ENCODE results near the gene RTL5. TPM values are rescaled to one million over a fixed set of nuclear protein-coding genes. Genes with fewer than 3 reads are reported as not detected.

RTL5 gene
- total RNA-seq, 1 donor from 2014 or later: 3.1 TPM

DNA sequence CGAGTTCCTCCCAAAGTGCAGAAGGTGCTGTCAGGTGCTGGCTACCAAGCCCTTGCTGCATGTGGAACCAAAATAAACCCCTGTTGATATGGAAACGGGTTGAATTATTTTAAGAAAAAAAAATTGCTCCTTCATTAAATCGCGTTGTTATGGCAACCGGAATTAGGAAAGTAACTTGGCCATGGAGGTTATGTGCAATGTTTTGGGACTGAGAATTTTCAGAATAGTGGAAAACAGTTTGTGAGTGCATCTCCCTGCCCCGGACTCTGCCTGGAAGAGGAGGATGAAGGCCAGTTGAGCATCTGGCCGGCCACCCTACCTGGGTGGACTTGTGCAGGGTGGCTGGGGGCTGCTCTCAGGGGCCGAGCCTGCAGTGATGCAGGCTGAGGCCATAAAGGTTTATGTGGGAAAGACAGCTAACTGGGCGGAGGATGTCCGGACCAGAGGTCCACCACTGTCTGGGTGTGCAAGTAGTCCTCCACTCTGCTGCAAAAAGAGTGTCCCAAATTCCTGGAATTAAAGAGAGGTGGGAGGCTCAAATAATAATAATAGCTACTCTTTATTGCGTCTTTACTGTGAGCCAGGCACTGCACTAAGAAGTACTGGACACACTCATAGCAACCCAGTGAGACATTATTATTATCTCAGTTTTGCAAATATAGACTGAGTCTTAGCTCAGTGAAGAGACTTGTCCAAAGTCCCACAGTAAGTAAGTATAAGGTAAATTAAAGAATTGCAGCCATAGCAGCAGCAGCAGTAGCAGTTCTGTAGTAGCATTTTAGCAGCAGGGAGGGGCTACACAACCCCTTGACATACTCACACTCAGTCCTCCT, 20.6 kb downstream of the RTL5 start:
- Histone ChIP-seq H3K27me3 (ENCODE audit: control insufficient read depth in 3 of 3, insufficient read depth in 3 of 3, low read length in 3 of 3) (no peaks in the 10 kb centered on the region), H3K36me3 (ENCODE audit: control insufficient read depth in 3 of 3, insufficient read depth in 3 of 3, low read length in 3 of 3) (no peaks in the 10 kb centered on the region), H3K4me3 (ENCODE audit: low read length in 3 of 3) (no peak overlapping the region), H3K9me3 (ENCODE audit: control insufficient read depth in 3 of 3, low read length in 3 of 3) (no peaks in the 10 kb centered on the region), H3K27ac (ENCODE audit: low read depth, low read length) (no peak overlapping the region), H3K4me1 (ENCODE audit: control insufficient read depth in 3 of 3, insufficient read depth in 3 of 3, low read length in 3 of 3) (peaks cover 0 to 6% (median 2%) of the 10 kb centered on the region in 3 donors), H3K9ac (ENCODE audit: low read depth in 1 of 3, low read length in 3 of 3) (no peak overlapping the region)

DNA sequence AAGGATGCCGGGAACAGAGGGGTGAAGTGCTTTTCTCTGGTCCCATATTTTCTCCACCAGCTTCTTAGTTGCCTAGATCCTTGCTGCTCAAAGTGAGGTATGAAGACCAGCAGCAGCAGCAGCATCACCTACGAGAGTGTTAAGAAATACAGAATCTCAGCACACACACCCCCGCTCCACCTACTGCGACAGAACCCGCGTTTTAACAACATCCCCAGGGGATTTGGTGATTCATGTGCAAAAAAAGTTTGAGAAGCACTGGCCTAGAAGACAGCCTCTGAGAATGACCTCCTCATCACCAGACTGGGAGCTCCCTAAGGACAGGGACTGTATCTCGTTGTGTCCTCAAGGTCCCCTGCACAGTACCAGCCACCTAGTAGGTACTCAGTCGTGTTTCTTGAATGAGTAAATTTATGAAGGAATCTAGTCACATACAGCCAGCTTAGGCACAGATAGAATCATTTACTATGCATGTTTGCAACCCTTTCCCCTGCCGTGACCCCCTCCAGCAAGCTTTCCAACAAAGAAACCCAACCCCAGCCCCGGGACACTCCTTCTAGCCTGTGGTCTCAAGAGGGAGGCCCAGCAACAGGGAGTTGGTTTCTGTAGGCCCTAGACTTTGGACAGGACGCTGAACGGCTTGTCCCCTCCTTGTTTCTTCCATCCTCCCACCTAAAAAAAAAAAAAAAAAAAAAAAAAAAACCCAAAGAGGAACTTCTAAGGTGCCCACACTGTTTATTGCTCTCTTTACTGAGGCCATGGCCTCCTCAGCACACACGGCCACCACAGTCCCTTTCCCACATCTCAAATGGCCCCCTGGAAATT, 21.5 kb downstream of the RTL5 start:
- Histone ChIP-seq H3K27ac (ENCODE audit: low read depth, low read length) (no peak overlapping the region), H3K36me3 (ENCODE audit: control insufficient read depth in 3 of 3, insufficient read depth in 3 of 3, low read length in 3 of 3) (no peaks in the 10 kb centered on the region), H3K9ac (ENCODE audit: low read depth in 1 of 3, low read length in 3 of 3) (no peak overlapping the region), H3K9me3 (ENCODE audit: control insufficient read depth in 3 of 3, low read length in 3 of 3) (no peaks in the 10 kb centered on the region), H3K27me3 (ENCODE audit: control insufficient read depth in 3 of 3, insufficient read depth in 3 of 3, low read length in 3 of 3) (no peaks in the 10 kb centered on the region), H3K4me3 (ENCODE audit: low read length in 3 of 3) (no peak overlapping the region), H3K4me1 (ENCODE audit: control insufficient read depth in 3 of 3, insufficient read depth in 3 of 3, low read length in 3 of 3) (peaks cover 0 to 6% (median 0%) of the 10 kb centered on the region in 3 donors)

DNA sequence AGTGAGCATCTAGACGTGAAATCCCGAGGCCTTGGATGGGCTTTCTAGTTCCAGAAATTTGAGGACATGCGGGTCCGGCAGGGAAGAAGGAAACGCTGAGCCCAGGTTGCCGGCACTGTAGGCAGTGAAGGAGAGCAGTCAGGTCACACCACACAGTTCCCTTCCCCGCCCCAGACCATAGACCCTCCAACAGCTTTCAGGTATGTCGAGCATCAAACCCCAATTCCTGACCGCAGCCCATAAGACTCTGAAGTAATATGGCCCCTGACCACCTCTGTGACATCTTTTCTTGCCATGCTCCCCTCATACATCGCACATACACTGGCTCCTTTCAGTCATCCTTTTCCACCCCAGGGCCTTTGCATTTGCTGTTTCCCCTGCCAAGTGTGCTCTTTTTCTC, 23.0 kb downstream of the RTL5 start:
- no peaks in the 10 kb centered on the region for H3K9me3 ChIP-seq (ENCODE audit: control insufficient read depth in 3 of 3, low read length in 3 of 3)
- no peaks in the 10 kb centered on the region for H3K27me3 ChIP-seq (ENCODE audit: control insufficient read depth in 3 of 3, insufficient read depth in 3 of 3, low read length in 3 of 3)
- H3K27ac ChIP-seq (ENCODE audit: low read depth, low read length): no peak overlapping the region
- no peak overlapping the region for H3K4me3 ChIP-seq (ENCODE audit: low read length in 3 of 3)
- peaks cover 0 to 2% (median 0%) of the 10 kb centered on the region in 3 donors for H3K4me1 ChIP-seq (ENCODE audit: control insufficient read depth in 3 of 3, insufficient read depth in 3 of 3, low read length in 3 of 3)
- H3K36me3 ChIP-seq (ENCODE audit: control insufficient read depth in 3 of 3, insufficient read depth in 3 of 3, low read length in 3 of 3): no peaks in the 10 kb centered on the region
- H3K9ac ChIP-seq (ENCODE audit: low read depth in 1 of 3, low read length in 3 of 3): no peak overlapping the region

DNA sequence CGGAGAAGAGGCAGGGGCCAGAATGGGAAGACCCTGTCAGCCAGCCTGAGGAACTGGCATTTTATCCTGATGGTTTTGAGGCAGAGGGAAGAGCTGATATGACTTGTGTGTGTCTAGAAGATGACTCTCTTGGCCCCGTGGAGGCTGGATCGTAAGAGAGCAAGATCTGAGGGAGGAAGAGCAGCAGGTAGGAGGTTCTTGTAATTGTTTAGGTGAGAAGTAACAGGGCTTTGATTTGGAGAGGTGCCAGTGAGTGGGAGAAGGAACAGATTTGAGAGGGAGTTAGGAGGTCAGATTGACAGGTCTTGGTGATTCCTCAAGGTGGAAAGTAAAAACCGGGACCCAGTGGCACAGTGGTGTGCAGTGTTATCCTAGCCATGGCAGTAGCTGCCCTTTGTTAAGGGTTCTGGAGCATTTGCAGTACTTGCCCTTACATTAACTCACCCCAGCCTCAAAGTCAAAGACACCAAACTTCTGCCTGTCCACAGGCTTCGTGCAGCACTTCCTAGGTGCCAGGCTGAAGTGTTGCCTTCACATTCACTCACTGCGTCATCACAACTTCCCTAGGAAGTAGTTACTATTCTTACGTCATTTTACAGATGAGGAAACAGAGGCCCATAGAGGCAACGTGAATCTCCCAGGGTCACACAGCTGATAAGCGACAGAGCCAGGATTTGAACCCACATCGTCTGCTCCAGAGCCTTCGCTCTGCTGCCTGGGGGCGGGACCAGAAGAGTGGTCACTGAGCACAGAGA, 23.7 kb downstream of the RTL5 start:
- Histone ChIP-seq H3K27me3 (ENCODE audit: control insufficient read depth in 3 of 3, insufficient read depth in 3 of 3, low read length in 3 of 3) (peaks cover 0 to 4% (median 0%) of the 10 kb centered on the region in 3 donors), H3K27ac (ENCODE audit: low read depth, low read length) (no peak overlapping the region), H3K4me1 (ENCODE audit: control insufficient read depth in 3 of 3, insufficient read depth in 3 of 3, low read length in 3 of 3) (no peaks in the 10 kb centered on the region), H3K36me3 (ENCODE audit: control insufficient read depth in 3 of 3, insufficient read depth in 3 of 3, low read length in 3 of 3) (no peaks in the 10 kb centered on the region), H3K9me3 (ENCODE audit: control insufficient read depth in 3 of 3, low read length in 3 of 3) (no peaks in the 10 kb centered on the region), H3K4me3 (ENCODE audit: low read length in 3 of 3) (no peak overlapping the region), H3K9ac (ENCODE audit: low read depth in 1 of 3, low read length in 3 of 3) (no peak overlapping the region)

DNA sequence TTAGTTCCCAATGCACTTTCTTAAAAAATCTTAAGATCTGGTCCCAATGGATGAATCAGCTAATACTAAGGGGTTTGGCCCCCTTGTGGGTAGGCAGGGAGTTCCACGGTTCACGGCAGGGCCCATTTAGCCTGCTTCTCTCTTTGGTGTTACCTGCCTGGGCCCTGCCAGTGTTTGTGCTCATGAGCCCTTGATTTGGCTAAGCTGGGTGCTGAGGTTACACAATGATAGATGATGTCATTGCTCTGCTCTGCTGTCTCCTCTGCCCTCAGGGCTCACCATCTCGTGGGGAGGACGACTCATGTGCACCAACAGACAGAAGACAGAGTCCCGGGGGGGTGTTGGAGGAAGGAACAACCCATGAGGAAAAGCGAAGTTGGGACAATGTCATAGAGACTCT, 24.4 kb downstream of the RTL5 start:
- H3K4me3 ChIP-seq (ENCODE audit: low read length in 3 of 3): no peak overlapping the region
- H3K27ac ChIP-seq (ENCODE audit: low read depth, low read length): no peak overlapping the region
- H3K9ac ChIP-seq (ENCODE audit: low read depth in 1 of 3, low read length in 3 of 3): no peak overlapping the region
- no peaks in the 10 kb centered on the region for H3K4me1 ChIP-seq (ENCODE audit: control insufficient read depth in 3 of 3, insufficient read depth in 3 of 3, low read length in 3 of 3)
- no peaks in the 10 kb centered on the region for H3K9me3 ChIP-seq (ENCODE audit: control insufficient read depth in 3 of 3, low read length in 3 of 3)
- peaks cover 0 to 4% (median 0%) of the 10 kb centered on the region in 3 donors for H3K27me3 ChIP-seq (ENCODE audit: control insufficient read depth in 3 of 3, insufficient read depth in 3 of 3, low read length in 3 of 3)
- H3K36me3 ChIP-seq (ENCODE audit: control insufficient read depth in 3 of 3, insufficient read depth in 3 of 3, low read length in 3 of 3): no peaks in the 10 kb centered on the region

DNA sequence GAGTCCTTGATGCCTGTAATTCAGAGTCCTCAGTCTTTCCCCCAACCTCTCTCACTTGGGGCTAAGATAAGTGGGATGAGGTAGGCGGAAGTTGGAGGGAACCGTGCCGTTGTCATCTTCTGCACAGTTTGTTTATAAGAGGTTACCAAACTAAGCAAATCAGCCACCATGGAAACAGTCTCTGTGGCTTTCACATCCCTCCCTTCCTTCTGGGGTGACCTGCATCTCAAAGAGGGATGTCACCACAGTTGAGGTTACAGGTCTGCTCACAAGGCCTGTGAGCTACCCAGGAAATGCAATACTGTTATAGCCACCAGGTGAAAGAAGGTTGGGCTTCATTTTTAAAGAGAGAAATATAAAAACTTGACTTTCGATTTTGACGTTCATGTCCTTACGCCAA, 26.3 kb downstream of the RTL5 start:
- Histone ChIP-seq H3K4me3 (ENCODE audit: low read length in 3 of 3) (no peak overlapping the region), H3K4me1 (ENCODE audit: control insufficient read depth in 3 of 3, insufficient read depth in 3 of 3, low read length in 3 of 3) (no peaks in the 10 kb centered on the region), H3K9me3 (ENCODE audit: control insufficient read depth in 3 of 3, low read length in 3 of 3) (no peaks in the 10 kb centered on the region), H3K9ac (ENCODE audit: low read depth in 1 of 3, low read length in 3 of 3) (no peak overlapping the region), H3K27me3 (ENCODE audit: control insufficient read depth in 3 of 3, insufficient read depth in 3 of 3, low read length in 3 of 3) (peaks cover 0 to 4% (median 0%) of the 10 kb centered on the region in 3 donors), H3K36me3 (ENCODE audit: control insufficient read depth in 3 of 3, insufficient read depth in 3 of 3, low read length in 3 of 3) (no peaks in the 10 kb centered on the region), H3K27ac (ENCODE audit: low read depth, low read length) (no peak overlapping the region)

DNA sequence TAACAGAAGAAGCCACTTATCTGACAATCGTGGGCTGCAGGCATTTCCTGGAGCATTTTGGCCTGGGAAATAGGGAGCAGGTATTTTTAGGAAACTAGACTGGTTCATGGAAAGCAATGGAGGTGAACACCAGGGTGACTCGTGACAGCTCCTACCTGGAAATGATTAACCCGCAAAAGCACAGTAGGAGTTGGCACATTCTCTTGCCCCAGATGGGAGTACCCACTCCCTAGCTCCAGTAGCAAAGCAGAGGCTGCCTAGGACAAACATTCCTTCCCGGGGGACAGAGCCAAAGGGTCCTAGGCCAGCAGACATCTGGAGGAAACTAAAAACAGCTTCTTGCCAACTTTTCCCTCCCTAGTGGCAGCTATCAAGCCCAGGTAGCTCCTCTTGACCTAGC, 29.0 kb downstream of the RTL5 start:
- H3K36me3 ChIP-seq (ENCODE audit: control insufficient read depth in 3 of 3, insufficient read depth in 3 of 3, low read length in 3 of 3): no peaks in the 10 kb centered on the region
- no peak overlapping the region for H3K4me3 ChIP-seq (ENCODE audit: low read length in 3 of 3)
- H3K4me1 ChIP-seq (ENCODE audit: control insufficient read depth in 3 of 3, insufficient read depth in 3 of 3, low read length in 3 of 3): no peaks in the 10 kb centered on the region
- no peak overlapping the region for H3K9ac ChIP-seq (ENCODE audit: low read depth in 1 of 3, low read length in 3 of 3)
- H3K27me3 ChIP-seq (ENCODE audit: control insufficient read depth in 3 of 3, insufficient read depth in 3 of 3, low read length in 3 of 3): peaks cover 0 to 4% (median 0%) of the 10 kb centered on the region in 3 donors
- H3K9me3 ChIP-seq (ENCODE audit: control insufficient read depth in 3 of 3, low read length in 3 of 3): no peaks in the 10 kb centered on the region
- H3K27ac ChIP-seq (ENCODE audit: low read depth, low read length): no peak overlapping the region

DNA sequence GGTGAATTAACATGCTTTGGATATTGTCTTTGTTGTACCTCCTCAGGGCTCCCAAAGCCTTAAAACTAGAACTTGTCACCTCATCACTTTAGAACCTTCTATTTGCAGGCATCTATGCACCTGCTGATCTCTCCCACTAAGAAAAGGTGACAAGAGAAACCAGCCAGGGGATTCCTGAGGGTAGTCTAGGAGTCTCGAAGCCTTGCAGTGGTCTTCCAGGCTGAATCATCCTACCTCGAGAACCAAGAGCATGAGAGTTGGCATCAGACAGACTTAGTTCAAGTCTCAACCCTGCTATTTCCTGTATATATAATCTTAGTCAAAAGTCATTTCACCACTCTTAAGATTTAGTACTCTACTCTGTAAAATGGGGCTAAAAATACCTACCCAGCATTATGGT, 29.6 kb downstream of the RTL5 start:
- Histone ChIP-seq H3K9me3 (ENCODE audit: control insufficient read depth in 3 of 3, low read length in 3 of 3) (no peaks in the 10 kb centered on the region), H3K4me3 (ENCODE audit: low read length in 3 of 3) (no peak overlapping the region), H3K36me3 (ENCODE audit: control insufficient read depth in 3 of 3, insufficient read depth in 3 of 3, low read length in 3 of 3) (no peaks in the 10 kb centered on the region), H3K4me1 (ENCODE audit: control insufficient read depth in 3 of 3, insufficient read depth in 3 of 3, low read length in 3 of 3) (no peaks in the 10 kb centered on the region), H3K27ac (ENCODE audit: low read depth, low read length) (no peak overlapping the region), H3K9ac (ENCODE audit: low read depth in 1 of 3, low read length in 3 of 3) (no peak overlapping the region), H3K27me3 (ENCODE audit: control insufficient read depth in 3 of 3, insufficient read depth in 3 of 3, low read length in 3 of 3) (peaks cover 0 to 4% (median 0%) of the 10 kb centered on the region in 3 donors)

DNA sequence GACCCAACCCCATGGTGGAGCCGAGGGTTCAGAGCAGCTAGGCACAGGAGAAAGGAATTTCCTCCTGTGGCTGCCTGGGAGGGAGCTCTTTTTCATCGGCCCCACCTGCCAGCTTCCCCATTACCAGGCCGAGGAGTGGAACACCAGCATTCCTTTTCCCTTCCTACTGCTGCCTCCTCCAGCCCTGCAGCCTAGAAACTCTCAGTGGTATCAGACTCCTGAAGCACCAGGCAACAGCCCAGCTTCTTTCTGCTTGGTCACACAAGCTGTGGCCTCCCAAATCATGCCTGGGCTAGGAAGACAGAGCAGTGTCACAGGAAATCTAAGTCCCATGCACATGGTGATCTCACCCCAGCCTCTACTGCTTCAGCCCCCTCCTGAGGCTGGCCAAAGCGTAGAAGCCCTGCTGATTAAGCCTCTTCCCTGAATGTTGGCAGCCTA, 30.1 kb downstream of the RTL5 start:
- no peak overlapping the region for H3K27ac ChIP-seq (ENCODE audit: low read depth, low read length)
- no peaks in the 10 kb centered on the region for H3K36me3 ChIP-seq (ENCODE audit: control insufficient read depth in 3 of 3, insufficient read depth in 3 of 3, low read length in 3 of 3)
- no peak overlapping the region for H3K9ac ChIP-seq (ENCODE audit: low read depth in 1 of 3, low read length in 3 of 3)
- no peak overlapping the region for H3K4me3 ChIP-seq (ENCODE audit: low read length in 3 of 3)
- H3K27me3 ChIP-seq (ENCODE audit: control insufficient read depth in 3 of 3, insufficient read depth in 3 of 3, low read length in 3 of 3): peaks cover 0 to 4% (median 0%) of the 10 kb centered on the region in 3 donors
- no peaks in the 10 kb centered on the region for H3K4me1 ChIP-seq (ENCODE audit: control insufficient read depth in 3 of 3, insufficient read depth in 3 of 3, low read length in 3 of 3)
- no peaks in the 10 kb centered on the region for H3K9me3 ChIP-seq (ENCODE audit: control insufficient read depth in 3 of 3, low read length in 3 of 3)

Measured in skeletal muscle tissue (tissue), 4 donors.